Measurements from ENCODE around the gene ZHX3. TPM values are rescaled to one million over a fixed set of nuclear protein-coding genes. Genes with fewer than 3 reads are reported as not detected.
A peak's percentile ranks its signal among the peaks of the same experiment; 100 is the strongest.

The ZHX3 gene
- total and polyA plus RNA-seq, 2 of the 13 experiments (the other 11 are each of a cell fraction or from before 2014, with no cell fraction given): 8.4 to 11.7 TPM

GRCh38 chr20:41135187-41135887, 182.2 kb downstream of the ZHX3 start (continued):
- TF ChIP-seq, protein P1, sequence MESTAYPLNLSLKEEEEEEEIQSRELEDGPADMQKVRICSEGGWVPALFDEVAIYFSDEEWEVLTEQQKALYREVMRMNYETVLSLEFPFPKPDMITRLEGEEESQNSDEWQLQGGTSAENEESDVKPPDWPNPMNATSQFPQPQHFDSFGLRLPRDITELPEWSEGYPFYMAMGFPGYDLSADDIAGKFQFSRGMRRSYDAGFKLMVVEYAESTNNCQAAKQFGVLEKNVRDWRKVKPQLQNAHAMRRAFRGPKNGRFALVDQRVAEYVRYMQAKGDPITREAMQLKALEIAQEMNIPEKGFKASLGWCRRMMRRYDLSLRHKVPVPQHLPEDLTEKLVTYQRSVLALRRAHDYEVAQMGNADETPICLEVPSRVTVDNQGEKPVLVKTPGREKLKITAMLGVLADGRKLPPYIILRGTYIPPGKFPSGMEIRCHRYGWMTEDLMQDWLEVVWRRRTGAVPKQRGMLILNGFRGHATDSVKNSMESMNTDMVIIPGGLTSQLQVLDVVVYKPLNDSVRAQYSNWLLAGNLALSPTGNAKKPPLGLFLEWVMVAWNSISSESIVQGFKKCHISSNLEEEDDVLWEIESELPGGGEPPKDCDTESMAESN (CRISPR knock-in tag; conservative IDR thresholded peaks at IDR 0.05): peak; percentile 79
- TF ChIP-seq, protein P2, sequence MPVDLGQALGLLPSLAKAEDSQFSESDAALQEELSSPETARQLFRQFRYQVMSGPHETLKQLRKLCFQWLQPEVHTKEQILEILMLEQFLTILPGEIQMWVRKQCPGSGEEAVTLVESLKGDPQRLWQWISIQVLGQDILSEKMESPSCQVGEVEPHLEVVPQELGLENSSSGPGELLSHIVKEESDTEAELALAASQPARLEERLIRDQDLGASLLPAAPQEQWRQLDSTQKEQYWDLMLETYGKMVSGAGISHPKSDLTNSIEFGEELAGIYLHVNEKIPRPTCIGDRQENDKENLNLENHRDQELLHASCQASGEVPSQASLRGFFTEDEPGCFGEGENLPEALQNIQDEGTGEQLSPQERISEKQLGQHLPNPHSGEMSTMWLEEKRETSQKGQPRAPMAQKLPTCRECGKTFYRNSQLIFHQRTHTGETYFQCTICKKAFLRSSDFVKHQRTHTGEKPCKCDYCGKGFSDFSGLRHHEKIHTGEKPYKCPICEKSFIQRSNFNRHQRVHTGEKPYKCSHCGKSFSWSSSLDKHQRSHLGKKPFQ (CRISPR knock-in tag; IDR thresholded peaks at IDR 0.05; ENCODE audit: insufficient replicate concordance): peak; percentile 84
- TF ChIP-seq MAZ (IDR thresholded peaks at IDR 0.05; ENCODE audit: borderline replicate concordance, low read depth, low read length) (no peak), MAZ (CRISPR knock-in tag; IDR thresholded peaks at IDR 0.05; ENCODE audit: low read depth) (peak; percentile 59), HDAC2 (CRISPR knock-in tag; IDR thresholded peaks at IDR 0.05) (0 out of 2 replicates have a peak, but pooled peaks have one; percentile 39), HMGA1 (CRISPR knock-in tag; conservative IDR thresholded peaks at IDR 0.05) (no peak), CCDC6 (CRISPR knock-in tag; IDR thresholded peaks at IDR 0.05) (no peak), PHF20 (CRISPR knock-in tag; IDR thresholded peaks at IDR 0.05) (no peak), HNF4G (IDR thresholded peaks at IDR 0.05; ENCODE audit: borderline replicate concordance, low read depth, low read length) (no peak; the same call in 1 of the 2 replicates), HNF4G (CRISPR knock-in tag; IDR thresholded peaks at IDR 0.05; ENCODE audit: borderline replicate concordance, low read depth) (no peak), ZBTB25 (CRISPR knock-in tag; IDR thresholded peaks at IDR 0.05) (peak; percentile 66; the same call in 1 of the 2 replicates), ZBTB7A (CRISPR knock-in tag; IDR thresholded peaks at IDR 0.05) (no peak), PAF1 (CRISPR knock-in tag; IDR thresholded peaks at IDR 0.05) (no peak), PRPF4 (IDR thresholded peaks at IDR 0.05; ENCODE audit: low read depth, low read length, poor library complexity, severe bottlenecking) (no peak), FOXK1 (CRISPR knock-in tag; IDR thresholded peaks at IDR 0.05; ENCODE audit: borderline replicate concordance, low read depth) (no peak; the same call in 1 of the 2 replicates), ZFP62 (CRISPR knock-in tag; IDR thresholded peaks at IDR 0.05) (no peak), TP53 (CRISPR knock-in tag; conservative IDR thresholded peaks at IDR 0.05) (no peak), ZNF33B (CRISPR knock-in tag; IDR thresholded peaks at IDR 0.05) (peak; percentile 61; the same call in 1 of the 2 replicates)
- TF ChIP-seq, protein P3, sequence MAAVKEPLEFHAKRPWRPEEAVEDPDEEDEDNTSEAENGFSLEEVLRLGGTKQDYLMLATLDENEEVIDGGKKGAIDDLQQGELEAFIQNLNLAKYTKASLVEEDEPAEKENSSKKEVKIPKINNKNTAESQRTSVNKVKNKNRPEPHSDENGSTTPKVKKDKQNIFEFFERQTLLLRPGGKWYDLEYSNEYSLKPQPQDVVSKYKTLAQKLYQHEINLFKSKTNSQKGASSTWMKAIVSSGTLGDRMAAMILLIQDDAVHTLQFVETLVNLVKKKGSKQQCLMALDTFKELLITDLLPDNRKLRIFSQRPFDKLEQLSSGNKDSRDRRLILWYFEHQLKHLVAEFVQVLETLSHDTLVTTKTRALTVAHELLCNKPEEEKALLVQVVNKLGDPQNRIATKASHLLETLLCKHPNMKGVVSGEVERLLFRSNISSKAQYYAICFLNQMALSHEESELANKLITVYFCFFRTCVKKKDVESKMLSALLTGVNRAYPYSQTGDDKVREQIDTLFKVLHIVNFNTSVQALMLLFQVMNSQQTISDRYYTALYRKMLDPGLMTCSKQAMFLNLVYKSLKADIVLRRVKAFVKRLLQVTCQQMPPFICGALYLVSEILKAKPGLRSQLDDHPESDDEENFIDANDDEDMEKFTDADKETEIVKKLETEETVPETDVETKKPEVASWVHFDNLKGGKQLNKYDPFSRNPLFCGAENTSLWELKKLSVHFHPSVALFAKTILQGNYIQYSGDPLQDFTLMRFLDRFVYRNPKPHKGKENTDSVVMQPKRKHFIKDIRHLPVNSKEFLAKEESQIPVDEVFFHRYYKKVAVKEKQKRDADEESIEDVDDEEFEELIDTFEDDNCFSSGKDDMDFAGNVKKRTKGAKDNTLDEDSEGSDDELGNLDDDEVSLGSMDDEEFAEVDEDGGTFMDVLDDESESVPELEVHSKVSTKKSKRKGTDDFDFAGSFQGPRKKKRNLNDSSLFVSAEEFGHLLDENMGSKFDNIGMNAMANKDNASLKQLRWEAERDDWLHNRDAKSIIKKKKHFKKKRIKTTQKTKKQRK (IDR thresholded peaks at IDR 0.05; ENCODE audit: low read length): no peak
